Embryonic facial prominence (tissue), 1 donor: Measurements from ENCODE around the gene ARMC12.

Source experiments
- DNase-seq: peaks from one replicate; pipeline ENCODE4 v3.0.0-alpha.2; 2016; ENCODE audit errors: extremely low spot score

The ARMC12 gene

GRCh38 chr6:35776364-35777215, 39.8 kb downstream of the ARMC12 start, which contains the start of gene CLPSL2:
TSS of gene CLPSL2 (plus strand) at chr6:35776598. CDS start at chr6:35776619, 21 bp downstream.
- DNase-seq: no peak

- DNase-seq: no peak
These were observed 40.7 kb downstream of the ARMC12 start for GRCh38 chr6:35777356-35778102.

GRCh38 chr6:35778437-35778836, 41.6 kb downstream of the ARMC12 start:
- no peak for DNase-seq

GRCh38 chr6:35780719-35781118, 43.9 kb downstream of the ARMC12 start, which contains the start of gene CLPSL1:
TSS of gene CLPSL1 (plus strand) at chr6:35781019. CDS start at chr6:35781111, 92 bp downstream.
- DNase-seq: no peak

GRCh38 chr6:35781290-35781689, 44.5 kb downstream of the ARMC12 start:
- no peak for DNase-seq

GRCh38 chr6:35782424-35782823, 45.6 kb downstream of the ARMC12 start:
- DNase-seq: no peak

- no peak for DNase-seq
These were observed 47.4 kb downstream of the ARMC12 start for GRCh38 chr6:35784200-35784599.

- DNase-seq: no peak
These were observed 49.4 kb downstream of the ARMC12 start for GRCh38 chr6:35786272-35786671.

- DNase-seq: no peak
These were observed 50.0 kb downstream of the ARMC12 start for GRCh38 chr6:35786810-35787209.

GRCh38 chr6:35787266-35788218, 50.7 kb downstream of the ARMC12 start:
- no peak for DNase-seq

- no peak for DNase-seq
These were observed 51.7 kb downstream of the ARMC12 start for GRCh38 chr6:35788423-35788982.

- no peak for DNase-seq
These were observed 53.9 kb downstream of the ARMC12 start for GRCh38 chr6:35790683-35791082.

GRCh38 chr6:35794536-35795452, 58.0 kb downstream of the ARMC12 start:
- DNase-seq: no peak

- no peak for DNase-seq
These were observed 58.7 kb downstream of the ARMC12 start for GRCh38 chr6:35795453-35796071.

- no peak for DNase-seq
These were observed 59.4 kb downstream of the ARMC12 start for GRCh38 chr6:35796236-35796635.

- DNase-seq: no peak
These were observed 61.1 kb downstream of the ARMC12 start for GRCh38 chr6:35797837-35798526.
